Endodermal cell (in vitro differentiated cells): Measurements from ENCODE around the gene HAUS3. TPM values are rescaled to one million over a fixed set of nuclear protein-coding genes. Genes with fewer than 3 reads are reported as not detected.

Experiments used
- DNase-seq: peaks from one replicate; pipeline ENCODE4 v3.0.0-alpha.2; 2017
- H3K27ac ChIP-seq: 2 replicates; pipeline ENCODE4 v1.5.1; 2013; ENCODE audit warnings: mild to moderate bottlenecking, low read depth, low read length, moderate library complexity
- H3K27me3 ChIP-seq: 2 replicates; pipeline ENCODE4 v1.6.1; 2013; ENCODE audit warnings: mild to moderate bottlenecking, low read length, moderate library complexity; ENCODE audit not compliant: insufficient read depth, control insufficient read depth, poor library complexity, severe bottlenecking
- H3K36me3 ChIP-seq: 2 replicates; pipeline ENCODE4 v1.7.0; 2013; ENCODE audit warnings: mild to moderate bottlenecking, low read length, moderate library complexity; ENCODE audit not compliant: control insufficient read depth, insufficient read depth
- H3K4me1 ChIP-seq: one replicate; pipeline ENCODE4 v1.7.0; 2013; ENCODE audit warnings: low read length; ENCODE audit not compliant: control insufficient read depth, insufficient read depth
- H3K4me3 ChIP-seq: 2 replicates; pipeline ENCODE4 v1.5.1; 2013; ENCODE audit warnings: mild to moderate bottlenecking, low read length, moderate library complexity
- H3K9ac ChIP-seq: 2 replicates; pipeline ENCODE4 v1.6.1; 2013; ENCODE audit warnings: mild to moderate bottlenecking, low read length, moderate library complexity; ENCODE audit not compliant: poor library complexity, severe bottlenecking; ENCODE audit errors: extremely low read depth
- H3K9me3 ChIP-seq: 2 replicates; pipeline ENCODE4 v1.6.1; 2013; ENCODE audit warnings: mild to moderate bottlenecking, low read length, moderate library complexity; ENCODE audit not compliant: control insufficient read depth
- H3K27ac Mint-ChIP-seq: 2 replicates; pipeline ENCODE4 v1.8.0; 2020; ENCODE audit warnings: mixed read lengths
- H3K27me3 Mint-ChIP-seq: 2 replicates; pipeline ENCODE4 v1.8.0; 2021; ENCODE audit warnings: mild to moderate bottlenecking, mixed read lengths; ENCODE audit not compliant: insufficient read depth
- H3K36me3 Mint-ChIP-seq: 2 replicates; pipeline ENCODE4 v1.8.0; 2020; ENCODE audit warnings: low read depth, mixed read lengths
- H3K4me1 Mint-ChIP-seq: 2 replicates; pipeline ENCODE4 v1.8.0; 2020; ENCODE audit warnings: mixed read lengths
- H3K4me3 Mint-ChIP-seq: 2 replicates; pipeline ENCODE4 v1.8.0; 2020; ENCODE audit warnings: mild to moderate bottlenecking, moderate library complexity, mixed read lengths
- H3K9me3 Mint-ChIP-seq: 2 replicates; pipeline ENCODE4 v1.8.0; 2020; ENCODE audit warnings: mild to moderate bottlenecking, mixed read lengths
- WGBS, 2 experiments: methylation state at CpG; one replicate each; pipeline versions ENCODE4 v1.1.5 to v1.1.7; 2013; ENCODE audit warnings: missing lambda C conversion rate in 2 of 2, mixed read lengths in 1 of 2; ENCODE audit not compliant: insufficient coverage in 1 of 2, insufficient read length in 1 of 2; 5-methylcytosine and 5-hydroxymethylcytosine counted together
- total RNA-seq, 2 donors: library from RNA; stranded (reverse); fragmentation: NEBNext Ultra II Directional in 1 of 2; extraction: Animal tissue kit (Norgen Biotek cat#: 25700) in 1 of 2; gene quantifications; 2 replicates in 1 of 2; 3 replicates in 1 of 2; pipeline ENCODE4 v1.2.1, GENCODE V29; 2021
- TF ChIP-seq, protein P1 (sequence below): fragments of 200-600 bp; sonication (generic); conservative IDR thresholded peaks from 2 replicates; pipeline ENCODE4 v1.5.0; 2021; ENCODE audit warnings: antibody characterized with exemption, mild to moderate bottlenecking

Gene HAUS3
- total RNA-seq, 2 donors from 2014 or later, result 17.0 to 22.6 TPM

DNA sequence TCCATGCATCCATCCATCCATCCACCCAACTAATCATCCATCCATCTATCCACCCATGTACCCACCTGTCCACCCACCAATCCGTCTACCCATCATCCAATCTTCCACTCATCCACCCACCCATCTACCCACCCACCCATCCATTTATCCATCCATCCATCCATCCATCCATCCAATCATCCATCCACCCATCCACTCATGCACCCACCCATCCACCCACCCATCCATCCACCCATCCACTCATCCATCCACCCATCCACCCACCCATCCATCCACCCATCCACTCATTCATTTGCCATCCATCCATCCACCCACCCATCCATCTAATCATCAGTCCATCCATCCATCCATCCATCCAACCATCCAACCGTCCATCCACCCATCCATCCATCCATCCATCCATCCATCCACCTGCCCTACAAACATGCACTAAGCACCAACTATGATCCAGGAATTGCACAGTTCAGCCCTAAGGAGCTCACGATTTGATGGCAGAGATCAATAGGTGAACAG, 41.3 kb upstream of the HAUS3 start:
- Mint-ChIP-seq H3K4me3 (no peak overlapping the region), H3K9me3 (no peaks in the 10 kb centered on the region), H3K27ac (no peak overlapping the region), H3K36me3 (no peaks in the 10 kb centered on the region), H3K4me1 (no peaks in the 10 kb centered on the region), H3K27me3 (no peaks in the 10 kb centered on the region)
- Histone ChIP-seq H3K36me3 (no peaks in the 10 kb centered on the region), H3K4me1 (no peaks in the 10 kb centered on the region), H3K4me3 (no peak overlapping the region), H3K9me3 (no peaks in the 10 kb centered on the region), H3K27ac (no peak overlapping the region), H3K27me3 (no peaks in the 10 kb centered on the region), H3K9ac (no peak overlapping the region)
- TF ChIP-seq, protein P1, sequence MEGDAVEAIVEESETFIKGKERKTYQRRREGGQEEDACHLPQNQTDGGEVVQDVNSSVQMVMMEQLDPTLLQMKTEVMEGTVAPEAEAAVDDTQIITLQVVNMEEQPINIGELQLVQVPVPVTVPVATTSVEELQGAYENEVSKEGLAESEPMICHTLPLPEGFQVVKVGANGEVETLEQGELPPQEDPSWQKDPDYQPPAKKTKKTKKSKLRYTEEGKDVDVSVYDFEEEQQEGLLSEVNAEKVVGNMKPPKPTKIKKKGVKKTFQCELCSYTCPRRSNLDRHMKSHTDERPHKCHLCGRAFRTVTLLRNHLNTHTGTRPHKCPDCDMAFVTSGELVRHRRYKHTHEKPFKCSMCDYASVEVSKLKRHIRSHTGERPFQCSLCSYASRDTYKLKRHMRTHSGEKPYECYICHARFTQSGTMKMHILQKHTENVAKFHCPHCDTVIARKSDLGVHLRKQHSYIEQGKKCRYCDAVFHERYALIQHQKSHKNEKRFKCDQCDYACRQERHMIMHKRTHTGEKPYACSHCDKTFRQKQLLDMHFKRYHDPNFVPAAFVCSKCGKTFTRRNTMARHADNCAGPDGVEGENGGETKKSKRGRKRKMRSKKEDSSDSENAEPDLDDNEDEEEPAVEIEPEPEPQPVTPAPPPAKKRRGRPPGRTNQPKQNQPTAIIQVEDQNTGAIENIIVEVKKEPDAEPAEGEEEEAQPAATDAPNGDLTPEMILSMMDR, result no peak
- 84 to 90% methylated on average over 2 to 3 of the region's 3 CpGs for WGBS, 2 experiments
- no peak for DNase-seq

DNA sequence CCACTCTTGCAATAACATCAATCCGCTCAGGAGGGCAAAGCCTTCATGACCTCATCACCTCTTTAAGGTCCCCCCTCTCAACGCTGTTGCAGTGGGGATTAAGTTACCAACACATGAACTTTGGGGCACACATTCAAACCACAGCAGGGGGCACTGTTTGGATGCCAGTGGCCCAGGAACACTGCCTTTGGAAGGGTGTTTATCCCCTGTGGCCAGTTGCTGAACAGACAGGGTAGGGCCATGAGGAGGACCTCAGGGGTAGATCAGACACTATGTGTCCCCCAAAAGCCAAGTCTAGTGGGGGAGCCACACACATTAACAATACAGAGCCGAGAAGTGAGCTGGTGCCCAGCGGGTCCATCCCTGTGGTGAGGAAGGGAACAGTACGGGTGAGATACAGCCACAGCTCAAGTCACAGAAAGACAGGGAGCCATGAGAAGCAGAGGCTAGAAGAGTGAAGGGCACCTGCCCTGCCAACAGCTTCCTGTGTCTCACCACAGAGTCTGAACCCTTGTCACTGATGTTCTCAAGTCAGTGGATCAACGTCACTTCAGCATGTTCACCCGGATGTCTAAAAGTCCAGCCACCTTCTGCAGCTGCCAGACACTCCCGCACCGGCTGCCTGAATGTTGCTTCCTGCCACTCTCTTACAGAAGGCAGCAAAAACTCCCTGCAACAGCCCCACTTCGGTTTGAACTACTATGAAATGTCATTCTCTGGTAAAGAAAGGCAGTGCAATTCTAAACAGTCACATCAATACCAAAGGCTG, 39.8 kb upstream of the HAUS3 start:
- no peaks in the 10 kb centered on the region for H3K9me3 ChIP-seq
- H3K4me1 ChIP-seq, result no peaks in the 10 kb centered on the region
- H3K36me3 ChIP-seq, result no peaks in the 10 kb centered on the region
- no peak overlapping the region for H3K9ac ChIP-seq
- H3K4me3 ChIP-seq, result no peak overlapping the region
- 86 to 90% methylated on average over 9 to 10 of the region's 10 CpGs for WGBS, 2 experiments
- no peaks in the 10 kb centered on the region for H3K27me3 Mint-ChIP-seq
- no peaks in the 10 kb centered on the region for H3K4me1 Mint-ChIP-seq
- H3K27ac Mint-ChIP-seq, result no peak overlapping the region
- no peak for DNase-seq
- no peaks in the 10 kb centered on the region for H3K9me3 Mint-ChIP-seq
- no peak overlapping the region for H3K4me3 Mint-ChIP-seq
- no peak overlapping the region for H3K27ac ChIP-seq
- TF ChIP-seq, protein P1, result peak; percentile 22
- no peaks in the 10 kb centered on the region for H3K36me3 Mint-ChIP-seq
- H3K27me3 ChIP-seq, result no peaks in the 10 kb centered on the region

GRCh38 chr4:2280531-2281300, 38.8 kb upstream of the HAUS3 start:
- H3K4me1 ChIP-seq, result no peaks in the 10 kb centered on the region
- no peak overlapping the region for H3K27ac Mint-ChIP-seq
- H3K27ac ChIP-seq, result no peak overlapping the region
- TF ChIP-seq, protein P1, result no peak
- DNase-seq, result no peak
- H3K36me3 ChIP-seq, result no peaks in the 10 kb centered on the region
- H3K4me3 ChIP-seq, result no peak overlapping the region
- H3K27me3 Mint-ChIP-seq, result no peaks in the 10 kb centered on the region
- no peaks in the 10 kb centered on the region for H3K4me1 Mint-ChIP-seq
- H3K9me3 ChIP-seq, result no peaks in the 10 kb centered on the region
- WGBS, 2 experiments, result 92 to 93% methylated on average over 6 to 13 of the region's 13 CpGs
- H3K27me3 ChIP-seq, result no peaks in the 10 kb centered on the region
- H3K36me3 Mint-ChIP-seq, result no peaks in the 10 kb centered on the region
- no peaks in the 10 kb centered on the region for H3K9me3 Mint-ChIP-seq
- H3K9ac ChIP-seq, result no peak overlapping the region
- H3K4me3 Mint-ChIP-seq, result no peak overlapping the region
